Measurements from ENCODE around the gene OTOA.

Gene OTOA

GRCh38 chr16:21663889-21664647 lies at the start of gene OTOA:
Gene OTOA, plus strand, starts transcription at chr16:21663968. Its CDS starts 14,547 bp downstream, at chr16:21678515.
- ChIA-PET POLR2A (ENCODE audit: low non-redundant PET) (no interaction called here), CTCF (no interaction called here)
- H3K27ac ChIP-seq: no peak within 1 kb of the TSS
- no peak for TF ChIP-seq CTCF (conservative IDR thresholded peaks at IDR 0.05; ENCODE audit: low read depth)
- no peak for DNase-seq (ENCODE audit: low spot score)

- CTCF ChIA-PET: no interaction called here
- no peak overlapping the region for H3K27ac ChIP-seq
- TF ChIP-seq CTCF (conservative IDR thresholded peaks at IDR 0.05; ENCODE audit: low read depth): no peak
- POLR2A ChIA-PET (ENCODE audit: low non-redundant PET): no interaction called here
- DNase-seq (ENCODE audit: low spot score): no peak
These were observed 48.9 kb upstream of the OTOA start for GRCh38 chr16:21614896-21615295.

GRCh38 chr16:21617607-21618006 lies 46.2 kb upstream of the OTOA start:
- TF ChIP-seq CTCF (conservative IDR thresholded peaks at IDR 0.05; ENCODE audit: low read depth): no peak
- no peak for DNase-seq (ENCODE audit: low spot score)
- CTCF ChIA-PET: interaction anchor here (0.6 kb wide), 1 partner anchor 618 kb away, joined by 3 read pairs; no protein-coding TSS in a partner anchor
- no peak overlapping the region for H3K27ac ChIP-seq
- POLR2A ChIA-PET (ENCODE audit: low non-redundant PET): no interaction called here

- CTCF ChIA-PET: no interaction called here
- no peak overlapping the region for H3K27ac ChIP-seq
- POLR2A ChIA-PET (ENCODE audit: low non-redundant PET): no interaction called here
These were observed 45.5 kb upstream of the OTOA start for GRCh38 chr16:21618281-21618680.

GRCh38 chr16:21619765-21620425 lies 43.9 kb upstream of the OTOA start:
- CTCF ChIA-PET: no interaction called here
- DNase-seq (ENCODE audit: low spot score): no peak
- H3K27ac ChIP-seq: no peak overlapping the region
- TF ChIP-seq CTCF (conservative IDR thresholded peaks at IDR 0.05; ENCODE audit: low read depth): no peak
- POLR2A ChIA-PET (ENCODE audit: low non-redundant PET): no interaction called here

More at GRCh38 chr16:21618281-21618680, 45.5 kb upstream of the OTOA start:
- DNase-seq (ENCODE audit: low spot score): no peak
- TF ChIP-seq CTCF (conservative IDR thresholded peaks at IDR 0.05; ENCODE audit: low read depth): no peak

GRCh38 chr16:21620592-21620991 lies 43.2 kb upstream of the OTOA start:
- H3K27ac ChIP-seq: no peak overlapping the region
- ChIA-PET POLR2A (ENCODE audit: low non-redundant PET) (no interaction called here), CTCF (no interaction called here)
- TF ChIP-seq CTCF (conservative IDR thresholded peaks at IDR 0.05; ENCODE audit: low read depth): no peak
- no peak for DNase-seq (ENCODE audit: low spot score)
